HG03066 (cell line): ENCODE measurements around the gene OR8H1.

Source experiments
- ATAC-seq: cut with Tn5 transposase; IDR thresholded peaks from one replicate; pipeline ENCODE4 v1.9.1; 2021; ENCODE audit warnings: low read depth; ENCODE audit not compliant: unreplicated experiment

The OR8H1 gene

GRCh38 chr11:56292154-56292553 lies at the start of gene OR8H1:
TSS of gene OR8H1 (minus strand) at chr11:56292254. CDS start at chr11:56291062, 1,192 bp downstream.
- ATAC-seq, result no peak

GRCh38 chr11:56340289-56340688 lies 48.2 kb upstream of the OR8H1 start:
- ATAC-seq, result no peak

GRCh38 chr11:56333156-56333555 lies 41.1 kb upstream of the OR8H1 start:
- ATAC-seq, result no peak

- no peak for ATAC-seq
These were observed 39.9 kb upstream of the OR8H1 start for GRCh38 chr11:56331861-56332491.

- ATAC-seq, result no peak
These were observed 22.8 kb upstream of the OR8H1 start, which contains the start of gene OR8K3 for GRCh38 chr11:56314844-56315243. TSS of gene OR8K3 (plus strand) at chr11:56315144. CDS start at chr11:56318307, 3,163 bp downstream.

- no peak for ATAC-seq
These were observed 15.8 kb upstream of the OR8H1 start for GRCh38 chr11:56307836-56308235.

GRCh38 chr11:56296898-56297297 lies 4.8 kb upstream of the OR8H1 start:
- no peak for ATAC-seq

GRCh38 chr11:56273854-56274253 lies 18.2 kb downstream of the OR8H1 start, which contains the start of gene OR5T1:
TSS of gene OR5T1 (plus strand) at chr11:56274154. CDS start at chr11:56275639, 1,485 bp downstream.
- ATAC-seq, result no peak

- no peak for ATAC-seq
These were observed 21.0 kb downstream of the OR8H1 start for GRCh38 chr11:56271092-56271491.

- no peak for ATAC-seq
These were observed 40.1 kb downstream of the OR8H1 start, which contains the start of gene OR5T3 for GRCh38 chr11:56251954-56252353. TSS of gene OR5T3 (plus strand) at chr11:56252254. CDS start at chr11:56252254, 0 bp downstream.
